IMR-90 (cell line): Measurements from ENCODE around the gene ANO4.

Experiments
- POLR2A ChIP-seq: IDR thresholded peaks from 2 replicates; pipeline ENCODE4 v1.6.1; 2012; ENCODE audit warnings: mild to moderate bottlenecking, low read depth, low read length
- RAD21 ChIP-seq: IDR thresholded peaks from 2 replicates; pipeline ENCODE4 v1.6.1; 2012; ENCODE audit warnings: low read length, improper control_type of control experiment

GRCh38 chr12:100845095-100845494, 50.5 kb downstream of the ANO4 start:
- TF ChIP-seq POLR2A (no peak), RAD21 (no peak)
